Breast epithelium (tissue), 3 donors: ENCODE measurements around the gene ELAVL1.

Source experiments
- CTCF ChIP-seq, 3 donors: fragments of 450-650 bp; IDR thresholded peaks; one replicate each; pipeline ENCODE4 v1.5.1; 2016 to 2017; ENCODE audit warnings: antibody characterized with exemption in 3 of 3, mild to moderate bottlenecking in 3 of 3, moderate library complexity in 3 of 3
- POLR2A ChIP-seq: fragments of 450-650 bp; IDR thresholded peaks from one replicate; pipeline ENCODE4 v1.6.1; 2016; ENCODE audit warnings: antibody characterized with exemption, mild to moderate bottlenecking, moderate library complexity

- TF ChIP-seq CTCF (IDR thresholded peaks at IDR 0.05) (no peak), POLR2A (no peak)
Observed at GRCh38 chr19:8038815-8039214, 33.4 kb upstream of the ELAVL1 start.
